Stomach (tissue), 9 donors: ENCODE results near the gene PDS5A. TPM values are rescaled to one million over a fixed set of nuclear protein-coding genes. Genes with fewer than 3 reads are reported as not detected.

ENCODE experiments used
- DNase-seq, 2 donors: peaks; one replicate each; pipeline versions ENCODE4 v3.0.0 to v3.0.0-alpha.2; 2013 to 2019
- H3K27ac ChIP-seq, 5 donors: fragments of 200-600 bp in 4 of 5; sonication (generic) in 4 of 5; one replicate each; pipeline ENCODE4 v1.5.1; 2013 to 2019; ENCODE audit warnings: mild to moderate bottlenecking in 1 of 5, moderate library complexity in 1 of 5
- H3K27me3 ChIP-seq, 3 donors: fragments of 200-600 bp; sonication (generic); one replicate each; pipeline ENCODE4 v1.5.1; 2017 to 2019; ENCODE audit warnings: mixed run types in 1 of 3
- H3K36me3 ChIP-seq, 4 donors: fragments of 200-600 bp; sonication (generic); 1 replicate in 3 of 4; 2 replicates in 1 of 4; pipeline ENCODE4 v1.5.1; 2016 to 2019
- H3K4me1 ChIP-seq, 4 donors: fragments of 200-600 bp; sonication (generic); one replicate each; pipeline ENCODE4 v1.5.1; 2016 to 2019
- H3K4me3 ChIP-seq, 4 donors: fragments of 200-600 bp; sonication (generic) in 3 of 4; one replicate each; pipeline ENCODE4 v1.5.1; 2016 to 2019; ENCODE audit warnings: mild to moderate bottlenecking in 1 of 4
- H3K9me3 ChIP-seq, 4 donors: fragments of 200-600 bp; sonication (generic); one replicate each; pipeline ENCODE4 v1.5.1; 2016 to 2019
- EP300 ChIP-seq: sonication (generic); formaldehyde crosslinking; IDR thresholded peaks from one replicate; pipeline ENCODE4 v1.6.1; 2017; ENCODE audit warnings: antibody characterized with exemption
- POLR2A ChIP-seq, 4 donors: fragments of 450-650 bp; IDR thresholded peaks; one replicate each; pipeline ENCODE4 v1.6.1; 2016; ENCODE audit warnings: antibody characterized with exemption in 4 of 4, control low read depth in 2 of 4, mild to moderate bottlenecking in 1 of 4, moderate library complexity in 1 of 4
- POLR2AphosphoS5 ChIP-seq, 3 donors: sonication (generic); formaldehyde crosslinking; IDR thresholded peaks; one replicate each; pipeline ENCODE4 v1.6.1; 2016; ENCODE audit warnings: antibody characterized with exemption in 3 of 3
- WGBS, 5 donors: extraction: QIAGEN DNeasy Blood & Tissue Kit in 3 of 5; methylation state at CpG; one replicate each; pipeline versions ENCODE4 v1.1.5 to v1.1.7; 2013 to 2018; 5-methylcytosine and 5-hydroxymethylcytosine counted together
- intact Hi-C: fragments of 100-400 bp; cut with DNase I; formaldehyde crosslinking; loops from one replicate; pipeline ENCODE4 v1.15.1; 2023; ENCODE audit warnings: low total_unique reads
- polyA plus RNA-seq, 3 donors: library from polyadenylated mRNA; stranded (reverse); fragments of 200-250 nt; gene quantifications; one replicate each; pipeline ENCODE4 v1.2.3, GENCODE V29; 2013
- total RNA-seq, 5 donors: library from RNA; depleted of rRNA; stranded (reverse); fragments of >200 nt; gene quantifications; one replicate each; pipeline versions ENCODE4 v1.1.0 to v1.2.3, GENCODE V29; 2014 to 2016
- TF ChIP-seq, protein P1 (sequence below), 7 experiments: fragments of 450-650 bp in 4 of 7; fragments of 200-600 bp in 3 of 7; sonication (generic) in 3 of 7; IDR thresholded peaks; one replicate each; pipeline ENCODE4 v1.5.1; 2016 to 2019; ENCODE audit warnings: antibody characterized with exemption in 7 of 7, control low read depth in 2 of 7, mild to moderate bottlenecking in 1 of 7
- donor health status: healthy with polysubstance abuse.
- donor health status: Bipolar disorder and iron deficiency.
- donor health status: healthy.

PDS5A gene
- total and polyA plus RNA-seq, 8 donors = 14.7 to 117 (median 82.4) TPM

DNA sequence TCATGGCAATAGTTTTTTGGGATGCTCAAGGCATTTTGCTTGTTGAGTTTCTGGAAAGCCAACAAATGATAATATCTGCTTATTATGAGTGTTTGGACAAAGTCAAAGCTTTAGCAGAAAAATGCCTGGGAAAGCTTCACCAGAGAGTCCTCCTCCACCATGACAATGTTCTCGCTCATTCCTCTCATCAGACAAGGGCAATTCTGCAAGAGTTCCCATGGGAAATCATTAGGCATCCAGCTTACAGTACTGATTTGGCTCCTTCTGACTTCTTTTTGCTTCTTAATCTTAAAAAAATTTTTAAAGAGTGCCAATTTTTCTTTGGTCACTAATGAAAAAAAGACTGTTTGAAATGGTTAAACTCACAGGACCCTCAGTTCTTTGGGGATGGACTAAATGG, 143.4 kb downstream of the PDS5A start:
- DNase-seq = no peak
- Histone ChIP-seq H3K36me3 (peaks cover 47 to 98% (median 94%) of the 10 kb centered on the region in 4 donors), H3K9me3 (no peaks in the 10 kb centered on the region), H3K4me3 (no peak overlapping the region), H3K4me1 (no peaks in the 10 kb centered on the region), H3K27me3 (no peaks in the 10 kb centered on the region), H3K27ac (no peak overlapping the region)
- TF ChIP-seq POLR2A (IDR thresholded peaks at IDR 0.05) (no peak), POLR2AphosphoS5 (IDR thresholded peaks at IDR 0.05) (no peak), EP300 (no peak)
- TF ChIP-seq, protein P1, sequence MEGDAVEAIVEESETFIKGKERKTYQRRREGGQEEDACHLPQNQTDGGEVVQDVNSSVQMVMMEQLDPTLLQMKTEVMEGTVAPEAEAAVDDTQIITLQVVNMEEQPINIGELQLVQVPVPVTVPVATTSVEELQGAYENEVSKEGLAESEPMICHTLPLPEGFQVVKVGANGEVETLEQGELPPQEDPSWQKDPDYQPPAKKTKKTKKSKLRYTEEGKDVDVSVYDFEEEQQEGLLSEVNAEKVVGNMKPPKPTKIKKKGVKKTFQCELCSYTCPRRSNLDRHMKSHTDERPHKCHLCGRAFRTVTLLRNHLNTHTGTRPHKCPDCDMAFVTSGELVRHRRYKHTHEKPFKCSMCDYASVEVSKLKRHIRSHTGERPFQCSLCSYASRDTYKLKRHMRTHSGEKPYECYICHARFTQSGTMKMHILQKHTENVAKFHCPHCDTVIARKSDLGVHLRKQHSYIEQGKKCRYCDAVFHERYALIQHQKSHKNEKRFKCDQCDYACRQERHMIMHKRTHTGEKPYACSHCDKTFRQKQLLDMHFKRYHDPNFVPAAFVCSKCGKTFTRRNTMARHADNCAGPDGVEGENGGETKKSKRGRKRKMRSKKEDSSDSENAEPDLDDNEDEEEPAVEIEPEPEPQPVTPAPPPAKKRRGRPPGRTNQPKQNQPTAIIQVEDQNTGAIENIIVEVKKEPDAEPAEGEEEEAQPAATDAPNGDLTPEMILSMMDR (IDR thresholded peaks at IDR 0.05) = no peak
- WGBS, 5 donors = 91 to 100% (median 97%) methylated on average over 1 of the region's 1 CpG
- intact Hi-C loops = no loop called here

DNA sequence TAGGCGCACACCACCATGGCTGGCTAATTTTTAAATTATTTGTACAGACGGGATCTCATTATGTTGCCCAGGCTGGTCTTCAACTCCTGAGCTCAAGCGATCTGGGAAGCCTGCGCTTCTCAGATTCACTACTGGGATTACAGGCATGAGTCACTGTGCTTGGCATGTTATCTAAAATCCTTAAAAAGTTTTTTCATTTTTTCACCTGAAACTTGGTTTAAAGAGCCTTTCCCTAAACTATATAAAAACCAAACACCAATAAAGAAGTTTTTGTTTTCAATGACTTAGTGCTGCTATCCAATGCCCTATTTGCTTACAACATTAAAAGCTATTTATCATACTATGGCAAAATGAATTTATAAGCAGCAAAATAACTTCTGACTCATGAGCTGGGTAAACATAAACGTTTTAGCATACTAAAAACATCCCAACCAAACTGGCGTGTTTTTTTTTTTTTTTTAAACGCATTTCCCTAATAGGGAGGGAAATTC, 151.9 kb downstream of the PDS5A start:
- peak overlapping the region in 2 of 5 donors; percentile 31 to 48 for H3K27ac ChIP-seq
- peaks cover 18 to 63% (median 58%) of the 10 kb centered on the region in 4 donors for H3K36me3 ChIP-seq
- H3K4me3 ChIP-seq = no peak overlapping the region
- H3K27me3 ChIP-seq = no peaks in the 10 kb centered on the region
- TF ChIP-seq EP300 = no peak
- TF ChIP-seq POLR2AphosphoS5 (IDR thresholded peaks at IDR 0.05) = no peak
- TF ChIP-seq POLR2A (IDR thresholded peaks at IDR 0.05) = no peak
- TF ChIP-seq, protein P1 (IDR thresholded peaks at IDR 0.05) = no peak
- H3K4me1 ChIP-seq = no peaks in the 10 kb centered on the region
- no peak for DNase-seq
- no peaks in the 10 kb centered on the region for H3K9me3 ChIP-seq
- 71 to 81% (median 78%) methylated on average over 7 of the region's 7 CpGs for WGBS, 5 donors
- intact Hi-C loops = no loop called here

DNA sequence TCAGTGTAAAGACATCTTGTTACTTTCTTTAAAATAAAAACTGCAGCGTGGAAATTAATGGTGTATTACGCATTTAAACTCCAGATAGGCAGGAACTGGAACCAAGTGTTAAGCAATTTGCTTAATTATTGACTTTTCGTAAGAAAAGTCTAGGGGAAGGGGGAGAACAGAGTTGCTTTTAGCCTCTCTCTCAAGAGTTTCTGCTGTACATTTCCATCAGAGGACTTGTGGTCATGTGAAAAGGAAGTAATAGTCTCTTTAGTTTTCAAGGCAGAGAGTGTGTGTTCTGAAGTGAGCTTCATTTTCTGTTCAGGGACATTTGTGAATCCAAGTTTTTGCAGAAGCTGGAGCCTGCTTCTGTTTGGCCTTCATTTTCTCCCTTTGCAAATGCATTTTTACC, 152.6 kb downstream of the PDS5A start:
- Histone ChIP-seq H3K27me3 (no peaks in the 10 kb centered on the region), H3K9me3 (no peaks in the 10 kb centered on the region), H3K4me3 (no peak overlapping the region), H3K36me3 (peaks cover 11 to 56% (median 51%) of the 10 kb centered on the region in 4 donors), H3K27ac (no peak overlapping the region), H3K4me1 (no peaks in the 10 kb centered on the region)
- DNase-seq = no peak
- intact Hi-C loops = no loop called here
- WGBS, 5 donors = 83 to 95% (median 93%) methylated on average over 3 of the region's 3 CpGs
- TF ChIP-seq POLR2AphosphoS5 (IDR thresholded peaks at IDR 0.05) (no peak), POLR2A (IDR thresholded peaks at IDR 0.05) (no peak), EP300 (no peak)
- TF ChIP-seq, protein P1 (IDR thresholded peaks at IDR 0.05) = no peak

DNA sequence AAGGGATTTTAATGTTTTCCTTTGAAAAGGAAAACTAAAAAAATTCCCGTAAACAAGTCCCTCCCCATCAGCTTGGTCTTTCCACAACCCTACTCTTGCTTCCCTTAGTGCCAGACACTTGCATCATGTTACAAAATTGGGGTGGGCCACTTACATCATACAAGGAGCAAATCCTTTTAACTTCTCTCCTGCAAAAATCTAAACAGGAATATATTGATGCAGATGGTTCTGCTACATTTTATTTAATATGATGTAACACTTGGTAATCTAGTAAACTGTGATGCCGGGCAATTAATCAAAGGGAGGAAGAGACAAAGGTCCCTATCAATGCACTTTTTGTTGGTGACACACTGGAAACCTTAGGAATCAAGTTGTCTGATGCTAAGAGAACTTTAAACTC, 154.5 kb downstream of the PDS5A start:
- H3K36me3 ChIP-seq = peaks cover 8 to 38% (median 34%) of the 10 kb centered on the region in 4 donors
- no peaks in the 10 kb centered on the region for H3K9me3 ChIP-seq
- intact Hi-C loops = no loop called here
- WGBS, 5 donors = 76 to 86% (median 83%) methylated on average over 2 of the region's 2 CpGs
- no peak overlapping the region for H3K27ac ChIP-seq
- TF ChIP-seq EP300 = no peak
- TF ChIP-seq, protein P1 (IDR thresholded peaks at IDR 0.05) = no peak
- peak in 1 of 2 donors; percentile 34 for DNase-seq
- no peaks in the 10 kb centered on the region for H3K4me1 ChIP-seq
- H3K27me3 ChIP-seq = no peaks in the 10 kb centered on the region
- H3K4me3 ChIP-seq = no peak overlapping the region
